HepG2 (cell line): ENCODE results near the gene P2RY8. TPM values are rescaled to one million over a fixed set of nuclear protein-coding genes. Genes with fewer than 3 reads are reported as not detected.

ENCODE experiments used
- ARNTL ChIP-seq: sonication (generic); formaldehyde crosslinking; IDR thresholded peaks from 2 replicates; pipeline ENCODE4 v1.4.0; 2020; ENCODE audit warnings: mild to moderate bottlenecking, missing genetic modification reagents
- BORCS8-MEF2B ChIP-seq: sonication (generic); formaldehyde crosslinking; IDR thresholded peaks from 2 replicates; pipeline ENCODE4 v1.8.0; 2022; ENCODE audit warnings: mild to moderate bottlenecking, missing genetic modification reagents
- CENPT ChIP-seq: sonication (generic); formaldehyde crosslinking; IDR thresholded peaks from 2 replicates; pipeline ENCODE4 v1.8.0; 2022; ENCODE audit warnings: low read depth, mild to moderate bottlenecking, moderate library complexity, missing genetic modification reagents
- DNMT1 ChIP-seq: sonication (generic); formaldehyde crosslinking; IDR thresholded peaks from 2 replicates; pipeline ENCODE4 v1.5.1; 2020; ENCODE audit warnings: mild to moderate bottlenecking, missing genetic modification reagents
- FOSL1 ChIP-seq: sonication (generic); formaldehyde crosslinking; IDR thresholded peaks from 2 replicates; pipeline ENCODE4 v1.9.0; 2021; ENCODE audit warnings: missing genetic modification reagents, borderline replicate concordance
- HCFC1 ChIP-seq: fragments of 150-350 bp; IDR thresholded peaks from 2 replicates; pipeline ENCODE4 v1.6.1; 2014; ENCODE audit warnings: low read depth, low read length
- HDAC1 ChIP-seq: sonication (generic); formaldehyde crosslinking; IDR thresholded peaks from 2 replicates; pipeline ENCODE4 v1.5.1; 2020; ENCODE audit warnings: mild to moderate bottlenecking, missing genetic modification reagents
- HDAC2 ChIP-seq: sonication (generic); formaldehyde crosslinking; IDR thresholded peaks from 2 replicates; pipeline ENCODE4 v1.4.0; 2020; ENCODE audit warnings: missing genetic modification reagents
- HDAC6 ChIP-seq: fragments of 200-600 bp; sonication (generic); IDR thresholded peaks from 2 replicates; pipeline ENCODE4 v1.7.0; 2017; ENCODE audit warnings: mild to moderate bottlenecking, antibody characterized with exemption, low read length, low read depth
- HIVEP1 ChIP-seq: sonication (generic); formaldehyde crosslinking; IDR thresholded peaks from 2 replicates; pipeline ENCODE4 v1.4.0; 2020; ENCODE audit warnings: mild to moderate bottlenecking, missing genetic modification reagents
- ISX ChIP-seq: sonication (generic); formaldehyde crosslinking; conservative IDR thresholded peaks from 2 replicates; pipeline ENCODE4 v1.5.0; 2020; ENCODE audit warnings: missing genetic modification reagents
- KDM2A ChIP-seq: sonication (generic); formaldehyde crosslinking; IDR thresholded peaks from 2 replicates; pipeline ENCODE4 v1.4.0; 2020; ENCODE audit warnings: low read depth, missing genetic modification reagents, borderline replicate concordance
- NR2C2 ChIP-seq: sonication (generic); formaldehyde crosslinking; IDR thresholded peaks from 2 replicates; pipeline ENCODE4 v1.4.0; 2020; ENCODE audit warnings: missing genetic modification reagents, mild to moderate bottlenecking, moderate library complexity, borderline replicate concordance
- PCBP1 ChIP-seq: fragments of 200-400 bp; formaldehyde crosslinking; IDR thresholded peaks from 2 replicates; pipeline ENCODE4 v1.6.1; 2017; ENCODE audit warnings: mild to moderate bottlenecking, low read depth, low read length, borderline replicate concordance
- PCBP2 ChIP-seq: fragments of 200-400 bp; formaldehyde crosslinking; optimal IDR thresholded peaks from 2 replicates; pipeline ENCODE3; 2018; ENCODE audit warnings: low read length, low read depth; ENCODE audit not compliant: poor library complexity, severe bottlenecking
- PRMT3 ChIP-seq: sonication (generic); formaldehyde crosslinking; IDR thresholded peaks from 2 replicates; pipeline ENCODE4 v1.8.1; 2022; ENCODE audit warnings: low read depth, mild to moderate bottlenecking, moderate library complexity, missing genetic modification reagents, borderline replicate concordance
- RBFOX2 ChIP-seq: fragments of 200-400 bp; formaldehyde crosslinking; IDR thresholded peaks from 2 replicates; pipeline ENCODE4 v1.6.1; 2017; ENCODE audit warnings: low read depth, mild to moderate bottlenecking, low read length
- RBM39 ChIP-seq: fragments of 200-400 bp; formaldehyde crosslinking; IDR thresholded peaks from one replicate; pipeline ENCODE4 v1.6.1; 2018; ENCODE audit warnings: antibody characterized with exemption, mild to moderate bottlenecking, low read depth, low read length; ENCODE audit not compliant: poor library complexity, severe bottlenecking
- REL ChIP-seq: sonication (generic); formaldehyde crosslinking; conservative IDR thresholded peaks from 2 replicates; pipeline ENCODE4 v1.8.0; 2022; ENCODE audit warnings: mild to moderate bottlenecking, missing genetic modification reagents, moderate library complexity
- SRSF9 ChIP-seq: fragments of 200-400 bp; formaldehyde crosslinking; IDR thresholded peaks from 2 replicates; pipeline ENCODE4 v1.6.1; 2018; ENCODE audit warnings: borderline replicate concordance, mild to moderate bottlenecking, low read depth, low read length; ENCODE audit not compliant: insufficient read depth, poor library complexity, severe bottlenecking
- WIZ ChIP-seq: sonication (generic); formaldehyde crosslinking; IDR thresholded peaks from 2 replicates; pipeline ENCODE4 v1.5.1; 2020; ENCODE audit warnings: mild to moderate bottlenecking, missing genetic modification reagents
- ZBTB38 ChIP-seq: sonication (generic); formaldehyde crosslinking; IDR thresholded peaks from 2 replicates; pipeline ENCODE4 v1.5.1; 2020; ENCODE audit warnings: mild to moderate bottlenecking, missing genetic modification reagents
- ZFP36L1 ChIP-seq: sonication (generic); formaldehyde crosslinking; IDR thresholded peaks from 2 replicates; pipeline ENCODE4 v1.8.0; 2022; ENCODE audit warnings: mild to moderate bottlenecking, missing genetic modification reagents, moderate library complexity
- ZFP37 ChIP-seq: sonication (generic); formaldehyde crosslinking; IDR thresholded peaks from 2 replicates; pipeline ENCODE4 v1.4.0; 2020; ENCODE audit warnings: missing genetic modification reagents, borderline replicate concordance
- ZNF205 ChIP-seq: IDR thresholded peaks from 2 replicates; pipeline ENCODE4 v1.6.1; 2018; ENCODE audit warnings: missing biosample characterization, missing genetic modification reagents
- ZNF256 ChIP-seq: sonication (generic); formaldehyde crosslinking; conservative IDR thresholded peaks from 2 replicates; pipeline ENCODE4 v1.4.0; 2020; ENCODE audit warnings: missing genetic modification reagents
- ZNF282 ChIP-seq: fragments of 450-650 bp; IDR thresholded peaks from 2 replicates; pipeline ENCODE4 v1.6.1; 2018; ENCODE audit not compliant: partially characterized antibody
- ZNF430 ChIP-seq: sonication (generic); formaldehyde crosslinking; IDR thresholded peaks from 2 replicates; pipeline ENCODE4 v1.9.0; 2021; ENCODE audit warnings: mild to moderate bottlenecking, missing genetic modification reagents
- ZNF431 ChIP-seq: sonication (generic); formaldehyde crosslinking; IDR thresholded peaks from 2 replicates; pipeline ENCODE4 v1.9.0; 2022; ENCODE audit warnings: missing genetic modification reagents, low read depth, mild to moderate bottlenecking, borderline replicate concordance
- ZNF737 ChIP-seq: sonication (generic); formaldehyde crosslinking; IDR thresholded peaks from 2 replicates; pipeline ENCODE4 v1.5.0; 2020; ENCODE audit warnings: missing genetic modification reagents, mild to moderate bottlenecking, borderline replicate concordance
- ZNF816 ChIP-seq: sonication (generic); formaldehyde crosslinking; IDR thresholded peaks from 2 replicates; pipeline ENCODE4 v1.8.0; 2022; ENCODE audit warnings: missing genetic modification reagents, mild to moderate bottlenecking, borderline replicate concordance
- ZZZ3 ChIP-seq: sonication (generic); formaldehyde crosslinking; IDR thresholded peaks from 2 replicates; pipeline ENCODE4 v1.4.0; 2020; ENCODE audit warnings: missing genetic modification reagents, mild to moderate bottlenecking, borderline replicate concordance
- polyA plus RNA-seq, 8 experiments: library from polyadenylated mRNA; depleted of rRNA in 3 of 8; stranded (reverse) in 7 of 8; unstranded in 1 of 8; fragments of >200 nt; fragmentation: Illumina TruSeq in 4 of 8; extraction: Trizol in 4 of 8; gene quantifications; 2 replicates each; pipeline versions ENCODE4 v1.2.1 to v1.2.3, GENCODE V29; 2011 to 2016; ENCODE audit warnings: low read depth in 4 of 8, missing spikeins in 1 of 8, mixed read lengths in 1 of 8; ENCODE audit not compliant: insufficient read depth in 1 of 8
- total RNA-seq, 5 experiments: library from RNA; depleted of rRNA; stranded (reverse); fragments of >200 nt; fragmentation: Illumina TruSeq; extraction: Trizol; gene quantifications; 2 replicates each; pipeline ENCODE4 v1.2.3, GENCODE V29; 2016; ENCODE audit warnings: low read depth in 1 of 5

The P2RY8 gene
- total and polyA plus RNA-seq, 2 of the 13 experiments (the other 11 are each of a cell fraction or from before 2014, with no cell fraction given) = 1.0 to 1.3 TPM

DNA sequence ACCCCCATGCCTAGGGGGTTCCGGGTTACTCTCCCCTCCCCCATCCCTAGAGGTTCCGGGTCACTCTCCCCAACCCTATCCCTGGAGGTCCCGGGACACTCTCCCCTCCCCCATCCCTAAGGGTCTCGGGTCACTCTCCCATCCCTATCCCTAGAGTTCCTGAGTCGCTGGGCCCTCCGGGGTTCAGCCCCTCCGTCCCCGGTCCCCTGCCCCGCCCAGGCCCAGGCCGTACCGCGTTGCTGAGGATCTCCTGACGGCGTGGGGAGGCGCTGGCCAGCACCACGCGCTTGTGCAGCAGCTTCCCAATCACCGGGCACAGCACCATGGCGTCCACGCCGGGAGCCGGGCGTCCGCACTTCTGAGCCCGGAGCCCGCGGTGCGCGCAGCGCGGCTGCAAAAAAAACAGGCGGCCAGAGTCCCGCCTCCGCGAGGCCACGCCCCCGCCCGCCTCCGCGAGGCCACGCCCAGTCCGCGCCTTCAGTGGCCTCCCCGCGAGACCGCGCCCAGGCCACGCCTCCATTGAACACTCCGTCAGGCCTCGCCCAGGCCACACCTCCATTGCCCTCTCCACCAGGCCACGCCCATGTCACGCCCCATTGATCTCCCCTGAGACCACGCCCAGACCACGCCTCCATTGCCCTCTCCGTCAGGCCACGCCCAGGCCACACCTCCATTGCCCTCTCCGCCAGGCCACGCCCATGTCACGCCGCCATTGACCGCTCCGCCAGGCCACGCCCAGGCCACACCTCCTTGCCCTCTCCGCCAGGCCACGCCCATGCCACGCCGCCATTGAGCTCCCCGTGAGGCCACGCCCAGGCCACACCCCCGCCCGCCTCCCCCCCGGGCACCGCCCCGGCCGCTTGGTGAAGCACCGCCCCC lies 84.2 kb downstream of the P2RY8 start, which contains the start of gene ASMTL (continued):
- TF ChIP-seq PRMT3 (CRISPR knock-in tag) = no peak
- no peak for TF ChIP-seq ZNF737 (CRISPR knock-in tag)
- peak; percentile 57; the same call in 1 of the 2 replicates for TF ChIP-seq ZBTB38 (CRISPR knock-in tag)
- TF ChIP-seq REL (CRISPR knock-in tag) = no peak
- TF ChIP-seq HDAC2 (CRISPR knock-in tag) = no peak
- TF ChIP-seq HDAC6 = no peak
- TF ChIP-seq ARNTL (CRISPR knock-in tag) = 0 out of 2 replicates have a peak, but pooled peaks have one; percentile 30
- TF ChIP-seq ZNF256 (CRISPR knock-in tag) = no peak
- TF ChIP-seq HCFC1 = peak; percentile 8; the same call in 1 of the 2 replicates
- peak; percentile 80; the same call in 1 of the 2 replicates for TF ChIP-seq DNMT1
- TF ChIP-seq ZFP36L1 = 0 out of 2 replicates have a peak, but pooled peaks have one; percentile 25
- peak; percentile 82; the same call in 1 of the 2 replicates for TF ChIP-seq CENPT (CRISPR knock-in tag)
- TF ChIP-seq BORCS8-MEF2B (CRISPR knock-in tag) = peak; percentile 78
- no peak for TF ChIP-seq PCBP1
- 0 out of 2 replicates have a peak, but pooled peaks have one; percentile 34 for TF ChIP-seq ZZZ3 (CRISPR knock-in tag)
- no peak for TF ChIP-seq RBM39
- no peak for TF ChIP-seq SRSF9
- peak; percentile 88 for TF ChIP-seq RBFOX2
- TF ChIP-seq ZNF205 (CRISPR knock-in tag) = peak; percentile 31; the same call in 1 of the 2 replicates
- TF ChIP-seq NR2C2 = peak; percentile 92
- TF ChIP-seq ZNF282 = no peak
- TF ChIP-seq HDAC1 (CRISPR knock-in tag) = peak; percentile 63; the same call in 1 of the 2 replicates
- no peak for TF ChIP-seq PCBP2
- TF ChIP-seq ZNF816 (CRISPR knock-in tag) = no peak
- no peak for TF ChIP-seq ZNF431
- 0 out of 2 replicates have a peak, but pooled peaks have one; percentile 23 for TF ChIP-seq HIVEP1
- no peak for TF ChIP-seq ZFP37 (CRISPR knock-in tag)
- TF ChIP-seq WIZ (CRISPR knock-in tag) = no peak
- no peak for TF ChIP-seq ISX (CRISPR knock-in tag)
- peak; percentile 54; the same call in 1 of the 2 replicates for TF ChIP-seq KDM2A (CRISPR knock-in tag)
- no peak for TF ChIP-seq FOSL1
- TF ChIP-seq ZNF430 = no peak
